K562 (cell line): ENCODE measurements around the gene ERAS. TPM values are rescaled to one million over a fixed set of nuclear protein-coding genes. Genes with fewer than 3 reads are reported as not detected.

Experiments used
- ATAC-seq: fragments of 200-7000 bp; cut with Tn5 transposase; 3 replicates; pipeline ENCODE4 v1.9.1; 2020; ENCODE audit warnings: moderate library complexity
- BruUV-seq: library from RNA; stranded (reverse); fragments of 400-500 nt; replicated peaks from 2 replicates; lab custom pipeline; 2021; lab: Mats Ljungman, UMichigan
- CTCF ChIA-PET: fragments of 300-600 bp; formaldehyde crosslinking; extraction: SDS; loops from one replicate; lab custom pipeline; 2021; ENCODE audit warnings: low intra/inter-chr PET ratio; lab: Yijun Ruan, JAX
- POLR2A ChIA-PET: fragments of 300-600, 350-650 bp; sonication (Branson Sonifier 250); formaldehyde crosslinking; extraction: SDS; loops from one replicate; lab custom pipeline; 2021; ENCODE audit warnings: antibody characterized with exemption, inconsistent platforms; lab: Yijun Ruan, JAX
- DNase-seq, 4 experiments: peaks; one replicate each; pipeline versions ENCODE4 v3.0.0 to v3.0.0-alpha.2; 2011 to 2018; ENCODE audit warnings: low spot score in 3 of 4, mixed read lengths in 3 of 4; ENCODE audit errors: extremely low read depth in 1 of 4
- FAIRE-seq: peaks from 2 replicates; lab custom pipeline; 2011; peaks lifted over from hg19 to GRCh38; lab: Jason Lieb, UNC
- H2AFZ ChIP-seq: 2 replicates; pipeline ENCODE4 v1.6.0; 2011; ENCODE audit warnings: low read depth, low read length, control low read depth, inconsistent platforms
- H3K27ac ChIP-seq: fragments of 200-600 bp; 3 replicates; pipeline ENCODE4 v1.8.0; 2011; ENCODE audit warnings: low read depth, mild to moderate bottlenecking, control low read depth, inconsistent platforms, low read length, moderate library complexity, mixed read lengths; ENCODE audit errors: extremely low read depth
- H3K27me3 ChIP-seq, 2 experiments: fragments of 300-600 bp in 1 of 2; 2 replicates in 1 of 2; 3 replicates in 1 of 2; pipeline versions ENCODE4 v1.6.0 to v1.8.0; 2011; ENCODE audit warnings: inconsistent platforms in 2 of 2, low read length in 2 of 2, mild to moderate bottlenecking in 1 of 2, mixed read lengths in 1 of 2, moderate library complexity in 1 of 2; ENCODE audit not compliant: control insufficient read depth in 2 of 2, insufficient read depth in 2 of 2
- H3K36me3 ChIP-seq: fragments of 300-600 bp; 3 replicates; pipeline ENCODE4 v1.8.0; 2011; ENCODE audit warnings: mild to moderate bottlenecking, low read length, inconsistent platforms; ENCODE audit not compliant: control insufficient read depth, insufficient read depth
- H3K4me1 ChIP-seq, 2 experiments: fragments of 200-600 bp in 1 of 2; replicated peaks in 1 of 2; 2 replicates in 1 of 2; 3 replicates in 1 of 2; pipeline versions ENCODE4 v1.5.1 to v1.8.0; 2011; ENCODE audit warnings: inconsistent platforms in 2 of 2, low read length in 2 of 2, mild to moderate bottlenecking in 1 of 2, mixed read lengths in 1 of 2, moderate library complexity in 1 of 2; ENCODE audit not compliant: control insufficient read depth in 2 of 2, insufficient read depth in 2 of 2
- H3K4me2 ChIP-seq: 2 replicates; pipeline ENCODE4 v1.6.1; 2011; ENCODE audit warnings: low read length, control low read depth, inconsistent platforms, mixed read lengths; ENCODE audit not compliant: insufficient read depth
- H3K4me3 ChIP-seq: fragments of 200-600 bp; sonication (generic), shearing (Covaris generic); 2 replicates; pipeline ENCODE4 v1.5.1; 2016; ENCODE audit warnings: control low read depth, inconsistent platforms
- H3K79me2 ChIP-seq: fragments of 200-600 bp; 3 replicates; pipeline ENCODE4 v1.8.0; 2011; ENCODE audit warnings: low read length, inconsistent platforms; ENCODE audit not compliant: control insufficient read depth, insufficient read depth
- H3K9ac ChIP-seq, 2 experiments: 2 replicates each; pipeline versions ENCODE4 v1.6.0 to v1.6.1; 2011; ENCODE audit warnings: low read depth in 2 of 2, low read length in 2 of 2, control low read depth in 1 of 2, inconsistent platforms in 1 of 2, mild to moderate bottlenecking in 1 of 2, mixed read lengths in 1 of 2; ENCODE audit not compliant: insufficient read depth in 1 of 2
- H3K9me1 ChIP-seq: one replicate; pipeline ENCODE4 v1.6.0; 2011; ENCODE audit warnings: inconsistent platforms, mild to moderate bottlenecking, low read length, moderate library complexity; ENCODE audit not compliant: control insufficient read depth, insufficient read depth
- H3K9me3 ChIP-seq: replicated peaks from 2 replicates; pipeline ENCODE4 v1.5.1; 2011; ENCODE audit warnings: low read depth, low read length, inconsistent platforms; ENCODE audit not compliant: control insufficient read depth, insufficient read depth
- H4K20me1 ChIP-seq: replicated peaks from 2 replicates; pipeline ENCODE4 v1.6.1; 2011; ENCODE audit warnings: low read length, inconsistent platforms, mixed read lengths; ENCODE audit not compliant: control insufficient read depth, insufficient read depth
- ELF1 ChIP-seq: fragments of 200-800 bp; sonication (Bioruptor generic); IDR thresholded peaks from 2 replicates; pipeline ENCODE4 v1.6.1; 2016; ENCODE audit warnings: missing genetic modification characterization, missing compliant biosample characterization
- WGBS: fragments of 100-300 bp; shearing (Covaris generic); methylation state at CpG from one replicate; pipeline ENCODE4 v1.1.6; 2016; ENCODE audit warnings: low coverage, mixed read lengths; ENCODE audit not compliant: insufficient coverage; ENCODE audit errors: missing lambda C conversion rate; 5-methylcytosine and 5-hydroxymethylcytosine counted together
- in situ Hi-C: fragments of 300-500 bp; cut with MboI; formaldehyde crosslinking; loops from 4 replicates; pipeline ENCODE4 v1.15.0; 2018; ENCODE audit warnings: inconsistent platforms, mixed read lengths
- intact Hi-C: fragments of 100-400 bp; cut with micrococcal nuclease; formaldehyde crosslinking; loops from 2 replicates; pipeline ENCODE4 v1.14.2; 2022
- polyA plus RNA-seq, 8 experiments: library from polyadenylated mRNA; depleted of rRNA in 4 of 8; stranded (reverse) in 5 of 8; unstranded in 3 of 8; fragments of >200 nt; fragmentation: Nextera tagmentation in 2 of 8; fragmentation: Illumina TruSeq in 1 of 8; extraction: Ambion mirVana in 2 of 8; extraction: Trizol in 1 of 8; gene quantifications; 2 replicates each; pipeline versions ENCODE4 v1.2.1 to v1.2.3, GENCODE V29; 2011 to 2014; ENCODE audit warnings: inconsistent platforms in 1 of 8, missing spikeins in 1 of 8
- total RNA-seq, 7 experiments: library from RNA; depleted of rRNA in 6 of 7; stranded (reverse); fragments of >200 nt in 6 of 7; fragmentation: Illumina TruSeq in 2 of 7; extraction: Trizol in 2 of 7; gene quantifications; 2 replicates each; pipeline versions ENCODE4 v1.2.1 to v1.2.3, GENCODE V29; 2011 to 2021; ENCODE audit warnings: low replicate concordance in 1 of 7
- TF ChIP-seq, protein P1 (sequence below): sonication (generic); formaldehyde crosslinking; IDR thresholded peaks from 2 replicates; pipeline ENCODE4 v1.8.1; 2023; ENCODE audit warnings: missing genetic modification reagents, mild to moderate bottlenecking, borderline replicate concordance
- TF ChIP-seq, protein P2 (sequence below), 2 experiments: fragments of 150-350 bp in 1 of 2; IDR thresholded peaks; 2 replicates each; pipeline ENCODE4 v1.6.1; 2012 to 2016; ENCODE audit warnings: low read depth in 2 of 2, low read length in 2 of 2, mild to moderate bottlenecking in 1 of 2, moderate library complexity in 1 of 2
- TF ChIP-seq, protein P3 (sequence below): fragments of 450-650 bp; formaldehyde crosslinking; conservative IDR thresholded peaks from 2 replicates; pipeline ENCODE4 v1.4.0; 2022; ENCODE audit warnings: mild to moderate bottlenecking, missing genetic modification characterization

ERAS gene
- total and polyA plus RNA-seq, 9 of the 15 experiments (the other 6 are each of a cell fraction or from before 2014, with no cell fraction given) = 0.07 to 0.12 TPM; not detected in 7

DNA sequence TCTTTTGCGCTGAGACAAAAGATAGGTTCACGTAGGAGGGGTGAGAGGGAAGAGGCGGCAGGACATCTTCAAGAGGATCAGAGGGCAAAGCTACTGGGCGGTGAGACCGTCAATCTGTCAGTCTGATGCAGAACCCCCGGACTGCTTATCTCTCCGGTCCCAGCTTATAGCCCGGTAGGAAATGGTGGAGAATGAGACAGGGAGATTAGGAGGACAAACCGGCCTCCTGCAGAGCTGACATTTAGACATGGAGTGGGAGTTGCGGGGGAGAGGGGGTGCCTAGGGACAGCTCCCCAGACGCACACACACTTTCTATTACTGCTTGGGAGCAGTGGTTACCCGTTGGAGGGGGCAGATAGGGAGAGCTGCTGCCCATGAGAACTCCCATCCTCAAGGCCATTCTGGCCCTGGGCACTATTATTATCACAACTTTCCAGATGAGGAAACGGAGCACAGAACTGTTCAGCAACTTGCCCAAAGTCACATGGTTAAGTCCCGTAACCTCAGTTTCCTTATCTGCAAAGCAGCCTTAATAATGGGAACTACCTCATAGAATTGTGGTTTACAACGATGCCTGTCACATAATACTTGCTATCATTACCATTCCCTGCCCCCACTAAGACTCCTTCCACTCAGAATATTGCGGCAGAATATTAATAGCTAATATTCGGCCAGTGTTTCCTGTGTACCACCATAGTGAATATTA is 25.6 kb upstream of the ERAS start:
- ATAC-seq (peak; percentile 48), FAIRE-seq (peak; percentile 99), DNase-seq (peak; percentile 75 to 96 (median 84))
- Histone ChIP-seq H3K4me3 (peak overlapping the region; percentile 73), H3K9me1 (no peaks in the 10 kb centered on the region), H3K79me2 (peaks cover 8% of the 10 kb centered on the region), H3K4me1 (peaks cover 15 to 46% of the 10 kb centered on the region in 2 experiments), H2AFZ (peak overlapping the region; percentile 100), H4K20me1 (no peaks in the 10 kb centered on the region), H3K27me3 (no peaks in the 10 kb centered on the region), H3K4me2 (peak overlapping the region; percentile 93), H3K9ac (peak overlapping the region; percentile 97 to 98), H3K9me3 (no peaks in the 10 kb centered on the region), H3K36me3 (peaks cover 21% of the 10 kb centered on the region; the same call in 2 of the 3 replicates), H3K27ac (peak overlapping the region; percentile 99)
- POLR2A ChIA-PET = interaction anchor here (0.5 to 2.0 kb wide), 11 partner anchors 14 to 1111 kb away, joined by 3 to 6 read pairs (median 3); partner anchors contain the start of genes GRIPAP1, PQBP1 and TIMM17B
- intact Hi-C loops (loop anchor here (1.0 to 10.0 kb wide), 7 partner anchors 16 to 374 kb away; partner anchors contain the start of genes GLOD5, PLP2, PQBP1 and SUV39H1), in situ Hi-C loops (no loop called here)
- TSS peak; percentile 93 for BruUV-seq
- WGBS = 0% methylated on average over 17 of the region's 17 CpGs
- CTCF ChIA-PET = no interaction called here
- TF ChIP-seq, protein P1, sequence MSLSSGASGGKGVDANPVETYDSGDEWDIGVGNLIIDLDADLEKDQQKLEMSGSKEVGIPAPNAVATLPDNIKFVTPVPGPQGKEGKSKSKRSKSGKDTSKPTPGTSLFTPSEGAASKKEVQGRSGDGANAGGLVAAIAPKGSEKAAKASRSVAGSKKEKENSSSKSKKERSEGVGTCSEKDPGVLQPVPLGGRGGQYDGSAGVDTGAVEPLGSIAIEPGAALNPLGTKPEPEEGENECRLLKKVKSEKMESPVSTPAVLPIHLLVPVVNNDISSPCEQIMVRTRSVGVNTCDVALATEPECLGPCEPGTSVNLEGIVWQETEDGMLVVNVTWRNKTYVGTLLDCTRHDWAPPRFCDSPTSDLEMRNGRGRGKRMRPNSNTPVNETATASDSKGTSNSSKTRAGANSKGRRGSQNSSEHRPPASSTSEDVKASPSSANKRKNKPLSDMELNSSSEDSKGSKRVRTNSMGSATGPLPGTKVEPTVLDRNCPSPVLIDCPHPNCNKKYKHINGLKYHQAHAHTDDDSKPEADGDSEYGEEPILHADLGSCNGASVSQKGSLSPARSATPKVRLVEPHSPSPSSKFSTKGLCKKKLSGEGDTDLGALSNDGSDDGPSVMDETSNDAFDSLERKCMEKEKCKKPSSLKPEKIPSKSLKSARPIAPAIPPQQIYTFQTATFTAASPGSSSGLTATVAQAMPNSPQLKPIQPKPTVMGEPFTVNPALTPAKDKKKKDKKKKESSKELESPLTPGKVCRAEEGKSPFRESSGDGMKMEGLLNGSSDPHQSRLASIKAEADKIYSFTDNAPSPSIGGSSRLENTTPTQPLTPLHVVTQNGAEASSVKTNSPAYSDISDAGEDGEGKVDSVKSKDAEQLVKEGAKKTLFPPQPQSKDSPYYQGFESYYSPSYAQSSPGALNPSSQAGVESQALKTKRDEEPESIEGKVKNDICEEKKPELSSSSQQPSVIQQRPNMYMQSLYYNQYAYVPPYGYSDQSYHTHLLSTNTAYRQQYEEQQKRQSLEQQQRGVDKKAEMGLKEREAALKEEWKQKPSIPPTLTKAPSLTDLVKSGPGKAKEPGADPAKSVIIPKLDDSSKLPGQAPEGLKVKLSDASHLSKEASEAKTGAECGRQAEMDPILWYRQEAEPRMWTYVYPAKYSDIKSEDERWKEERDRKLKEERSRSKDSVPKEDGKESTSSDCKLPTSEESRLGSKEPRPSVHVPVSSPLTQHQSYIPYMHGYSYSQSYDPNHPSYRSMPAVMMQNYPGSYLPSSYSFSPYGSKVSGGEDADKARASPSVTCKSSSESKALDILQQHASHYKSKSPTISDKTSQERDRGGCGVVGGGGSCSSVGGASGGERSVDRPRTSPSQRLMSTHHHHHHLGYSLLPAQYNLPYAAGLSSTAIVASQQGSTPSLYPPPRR (CRISPR knock-in tag) = peak; percentile 82
- TF ChIP-seq, protein P2, sequence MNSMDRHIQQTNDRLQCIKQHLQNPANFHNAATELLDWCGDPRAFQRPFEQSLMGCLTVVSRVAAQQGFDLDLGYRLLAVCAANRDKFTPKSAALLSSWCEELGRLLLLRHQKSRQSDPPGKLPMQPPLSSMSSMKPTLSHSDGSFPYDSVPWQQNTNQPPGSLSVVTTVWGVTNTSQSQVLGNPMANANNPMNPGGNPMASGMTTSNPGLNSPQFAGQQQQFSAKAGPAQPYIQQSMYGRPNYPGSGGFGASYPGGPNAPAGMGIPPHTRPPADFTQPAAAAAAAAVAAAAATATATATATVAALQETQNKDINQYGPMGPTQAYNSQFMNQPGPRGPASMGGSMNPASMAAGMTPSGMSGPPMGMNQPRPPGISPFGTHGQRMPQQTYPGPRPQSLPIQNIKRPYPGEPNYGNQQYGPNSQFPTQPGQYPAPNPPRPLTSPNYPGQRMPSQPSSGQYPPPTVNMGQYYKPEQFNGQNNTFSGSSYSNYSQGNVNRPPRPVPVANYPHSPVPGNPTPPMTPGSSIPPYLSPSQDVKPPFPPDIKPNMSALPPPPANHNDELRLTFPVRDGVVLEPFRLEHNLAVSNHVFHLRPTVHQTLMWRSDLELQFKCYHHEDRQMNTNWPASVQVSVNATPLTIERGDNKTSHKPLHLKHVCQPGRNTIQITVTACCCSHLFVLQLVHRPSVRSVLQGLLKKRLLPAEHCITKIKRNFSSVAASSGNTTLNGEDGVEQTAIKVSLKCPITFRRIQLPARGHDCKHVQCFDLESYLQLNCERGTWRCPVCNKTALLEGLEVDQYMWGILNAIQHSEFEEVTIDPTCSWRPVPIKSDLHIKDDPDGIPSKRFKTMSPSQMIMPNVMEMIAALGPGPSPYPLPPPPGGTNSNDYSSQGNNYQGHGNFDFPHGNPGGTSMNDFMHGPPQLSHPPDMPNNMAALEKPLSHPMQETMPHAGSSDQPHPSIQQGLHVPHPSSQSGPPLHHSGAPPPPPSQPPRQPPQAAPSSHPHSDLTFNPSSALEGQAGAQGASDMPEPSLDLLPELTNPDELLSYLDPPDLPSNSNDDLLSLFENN (IDR thresholded peaks at IDR 0.05; ENCODE audit: low read depth in 2 of 2, low read length in 2 of 2) = peak in 1 of 2 experiments; percentile 98; a peak in 2 of 4 replicates
- TF ChIP-seq ELF1 (tag) = peak; percentile 59
- TF ChIP-seq, protein P3, sequence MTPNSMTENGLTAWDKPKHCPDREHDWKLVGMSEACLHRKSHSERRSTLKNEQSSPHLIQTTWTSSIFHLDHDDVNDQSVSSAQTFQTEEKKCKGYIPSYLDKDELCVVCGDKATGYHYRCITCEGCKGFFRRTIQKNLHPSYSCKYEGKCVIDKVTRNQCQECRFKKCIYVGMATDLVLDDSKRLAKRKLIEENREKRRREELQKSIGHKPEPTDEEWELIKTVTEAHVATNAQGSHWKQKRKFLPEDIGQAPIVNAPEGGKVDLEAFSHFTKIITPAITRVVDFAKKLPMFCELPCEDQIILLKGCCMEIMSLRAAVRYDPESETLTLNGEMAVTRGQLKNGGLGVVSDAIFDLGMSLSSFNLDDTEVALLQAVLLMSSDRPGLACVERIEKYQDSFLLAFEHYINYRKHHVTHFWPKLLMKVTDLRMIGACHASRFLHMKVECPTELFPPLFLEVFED (CRISPR knock-in tag) = no peak
